ENCODE measurements around the gene SLC22A16.

Gene SLC22A16

GRCh38 chr6:110394409-110394808 lies 82.0 kb downstream of the SLC22A16 start:
- Histone ChIP-seq H3K4me1 (ENCODE audit: control insufficient read depth in 5 of 5, insufficient read depth in 5 of 5, low read length in 5 of 5) (peaks cover 3 to 25% (median 15%) of the 10 kb centered on the region in 5 donors), H3K4me3 (ENCODE audit: low read depth in 1 of 5, low read length in 5 of 5) (no peak overlapping the region), H3K9ac (ENCODE audit: low read length in 5 of 5) (no peak overlapping the region), H3K9me3 (ENCODE audit: control insufficient read depth in 5 of 5, low read length in 5 of 5) (no peaks in the 10 kb centered on the region), H3K36me3 (ENCODE audit: control insufficient read depth in 5 of 5, insufficient read depth in 5 of 5, low read length in 5 of 5) (no peaks in the 10 kb centered on the region), H3K27ac (ENCODE audit: low read depth, low read length) (peak overlapping the region; percentile 31), H3K27me3 (ENCODE audit: control insufficient read depth in 5 of 5, insufficient read depth in 4 of 5, low read length in 5 of 5) (no peaks in the 10 kb centered on the region)

GRCh38 chr6:110392727-110393126 lies 83.7 kb downstream of the SLC22A16 start:
- no peaks in the 10 kb centered on the region for H3K27me3 ChIP-seq (ENCODE audit: control insufficient read depth in 5 of 5, insufficient read depth in 4 of 5, low read length in 5 of 5)
- no peaks in the 10 kb centered on the region for H3K36me3 ChIP-seq (ENCODE audit: control insufficient read depth in 5 of 5, insufficient read depth in 5 of 5, low read length in 5 of 5)
- H3K9me3 ChIP-seq (ENCODE audit: control insufficient read depth in 5 of 5, low read length in 5 of 5) = no peaks in the 10 kb centered on the region
- no peak overlapping the region for H3K4me3 ChIP-seq (ENCODE audit: low read depth in 1 of 5, low read length in 5 of 5)
- H3K27ac ChIP-seq (ENCODE audit: low read depth, low read length) = no peak overlapping the region
- peaks cover 3 to 25% (median 11%) of the 10 kb centered on the region in 5 donors for H3K4me1 ChIP-seq (ENCODE audit: control insufficient read depth in 5 of 5, insufficient read depth in 5 of 5, low read length in 5 of 5)
- H3K9ac ChIP-seq (ENCODE audit: low read length in 5 of 5) = no peak overlapping the region

GRCh38 chr6:110390404-110390803 lies 86.0 kb downstream of the SLC22A16 start:
- Histone ChIP-seq H3K9ac (ENCODE audit: low read length in 5 of 5) (no peak overlapping the region), H3K27me3 (ENCODE audit: control insufficient read depth in 5 of 5, insufficient read depth in 4 of 5, low read length in 5 of 5) (no peaks in the 10 kb centered on the region), H3K4me1 (ENCODE audit: control insufficient read depth in 5 of 5, insufficient read depth in 5 of 5, low read length in 5 of 5) (peaks cover 0 to 18% (median 10%) of the 10 kb centered on the region in 5 donors), H3K36me3 (ENCODE audit: control insufficient read depth in 5 of 5, insufficient read depth in 5 of 5, low read length in 5 of 5) (no peaks in the 10 kb centered on the region), H3K27ac (ENCODE audit: low read depth, low read length) (no peak overlapping the region), H3K9me3 (ENCODE audit: control insufficient read depth in 5 of 5, low read length in 5 of 5) (no peaks in the 10 kb centered on the region), H3K4me3 (ENCODE audit: low read depth in 1 of 5, low read length in 5 of 5) (no peak overlapping the region)

GRCh38 chr6:110389689-110390382 lies 86.6 kb downstream of the SLC22A16 start:
- Histone ChIP-seq H3K9me3 (ENCODE audit: control insufficient read depth in 5 of 5, low read length in 5 of 5) (no peaks in the 10 kb centered on the region), H3K4me1 (ENCODE audit: control insufficient read depth in 5 of 5, insufficient read depth in 5 of 5, low read length in 5 of 5) (peaks cover 0 to 14% (median 6%) of the 10 kb centered on the region in 5 donors), H3K36me3 (ENCODE audit: control insufficient read depth in 5 of 5, insufficient read depth in 5 of 5, low read length in 5 of 5) (no peaks in the 10 kb centered on the region), H3K4me3 (ENCODE audit: low read depth in 1 of 5, low read length in 5 of 5) (no peak overlapping the region), H3K27ac (ENCODE audit: low read depth, low read length) (no peak overlapping the region), H3K9ac (ENCODE audit: low read length in 5 of 5) (no peak overlapping the region), H3K27me3 (ENCODE audit: control insufficient read depth in 5 of 5, insufficient read depth in 4 of 5, low read length in 5 of 5) (no peaks in the 10 kb centered on the region)

GRCh38 chr6:110387986-110388385 lies 88.4 kb downstream of the SLC22A16 start:
- peaks cover 0 to 7% (median 0%) of the 10 kb centered on the region in 5 donors for H3K4me1 ChIP-seq (ENCODE audit: control insufficient read depth in 5 of 5, insufficient read depth in 5 of 5, low read length in 5 of 5)
- H3K27me3 ChIP-seq (ENCODE audit: control insufficient read depth in 5 of 5, insufficient read depth in 4 of 5, low read length in 5 of 5) = no peaks in the 10 kb centered on the region
- H3K9me3 ChIP-seq (ENCODE audit: control insufficient read depth in 5 of 5, low read length in 5 of 5) = no peaks in the 10 kb centered on the region
- H3K36me3 ChIP-seq (ENCODE audit: control insufficient read depth in 5 of 5, insufficient read depth in 5 of 5, low read length in 5 of 5) = no peaks in the 10 kb centered on the region
- H3K9ac ChIP-seq (ENCODE audit: low read length in 5 of 5) = no peak overlapping the region
- H3K4me3 ChIP-seq (ENCODE audit: low read depth in 1 of 5, low read length in 5 of 5) = no peak overlapping the region
- H3K27ac ChIP-seq (ENCODE audit: low read depth, low read length) = no peak overlapping the region

- no peaks in the 10 kb centered on the region for H3K27me3 ChIP-seq (ENCODE audit: control insufficient read depth in 5 of 5, insufficient read depth in 4 of 5, low read length in 5 of 5)
- no peak overlapping the region for H3K9ac ChIP-seq (ENCODE audit: low read length in 5 of 5)
- H3K36me3 ChIP-seq (ENCODE audit: control insufficient read depth in 5 of 5, insufficient read depth in 5 of 5, low read length in 5 of 5) = no peaks in the 10 kb centered on the region
- H3K4me1 ChIP-seq (ENCODE audit: control insufficient read depth in 5 of 5, insufficient read depth in 5 of 5, low read length in 5 of 5) = peaks cover 0 to 4% (median 0%) of the 10 kb centered on the region in 5 donors
- H3K9me3 ChIP-seq (ENCODE audit: control insufficient read depth in 5 of 5, low read length in 5 of 5) = no peaks in the 10 kb centered on the region
- no peak overlapping the region for H3K4me3 ChIP-seq (ENCODE audit: low read depth in 1 of 5, low read length in 5 of 5)
- H3K27ac ChIP-seq (ENCODE audit: low read depth, low read length) = no peak overlapping the region
These were observed 91.0 kb downstream of the SLC22A16 start for GRCh38 chr6:110385458-110385863.

GRCh38 chr6:110378552-110378951 lies 97.9 kb downstream of the SLC22A16 start:
- H3K4me3 ChIP-seq (ENCODE audit: low read depth in 1 of 5, low read length in 5 of 5) = no peak overlapping the region
- no peaks in the 10 kb centered on the region for H3K36me3 ChIP-seq (ENCODE audit: control insufficient read depth in 5 of 5, insufficient read depth in 5 of 5, low read length in 5 of 5)
- H3K27ac ChIP-seq (ENCODE audit: low read depth, low read length) = no peak overlapping the region
- H3K9ac ChIP-seq (ENCODE audit: low read length in 5 of 5) = no peak overlapping the region
- H3K27me3 ChIP-seq (ENCODE audit: control insufficient read depth in 5 of 5, insufficient read depth in 4 of 5, low read length in 5 of 5) = no peaks in the 10 kb centered on the region
- H3K4me1 ChIP-seq (ENCODE audit: control insufficient read depth in 5 of 5, insufficient read depth in 5 of 5, low read length in 5 of 5) = no peaks in the 10 kb centered on the region
- no peaks in the 10 kb centered on the region for H3K9me3 ChIP-seq (ENCODE audit: control insufficient read depth in 5 of 5, low read length in 5 of 5)
